Eye (tissue), 1 donor: ENCODE data around the gene SYNC.
"Not testable (repeated sequence)": the region's sequence is repeated elsewhere in the genome, so short reads cannot be mapped to it uniquely, and the experiment has no call there.

Source experiments
- DNase-seq: peaks from one replicate; pipeline ENCODE4 v3.0.0-alpha.2; 2015

Gene SYNC

DNA sequence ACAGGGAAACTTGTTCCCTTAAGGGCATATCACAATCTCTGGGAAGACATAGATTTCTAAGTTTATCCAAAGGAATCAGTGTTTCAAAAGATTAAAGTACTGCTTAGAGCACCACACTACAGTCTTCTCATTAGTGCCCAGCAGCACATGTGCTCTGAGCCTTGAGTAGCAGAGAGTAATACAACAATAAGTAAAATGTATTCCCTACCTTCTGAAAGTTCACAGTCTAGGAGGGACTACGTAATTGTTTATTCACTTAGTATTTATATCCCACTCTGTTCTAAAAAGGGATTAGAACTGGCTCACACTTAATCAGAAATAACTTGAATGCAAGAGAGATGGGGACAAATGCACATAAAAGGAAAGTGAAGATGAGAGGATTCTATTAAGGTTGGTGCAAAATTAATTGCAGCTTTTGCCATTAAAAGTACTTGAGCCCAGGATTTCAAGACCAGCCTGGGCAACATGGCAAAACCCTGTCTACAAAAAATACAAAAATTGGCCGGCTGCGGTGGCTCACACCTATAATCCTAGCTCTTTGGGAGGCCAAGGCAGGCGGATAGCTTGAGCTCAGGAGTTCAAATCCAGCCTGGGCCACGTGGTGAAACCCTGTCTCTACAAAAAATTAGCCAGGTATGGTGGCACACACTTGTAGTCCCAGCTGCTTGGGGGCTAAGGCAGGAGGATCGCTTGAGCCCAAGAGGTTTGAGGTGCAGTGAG, 9.0 kb downstream of the SYNC start:
- DNase-seq = no peak

DNA sequence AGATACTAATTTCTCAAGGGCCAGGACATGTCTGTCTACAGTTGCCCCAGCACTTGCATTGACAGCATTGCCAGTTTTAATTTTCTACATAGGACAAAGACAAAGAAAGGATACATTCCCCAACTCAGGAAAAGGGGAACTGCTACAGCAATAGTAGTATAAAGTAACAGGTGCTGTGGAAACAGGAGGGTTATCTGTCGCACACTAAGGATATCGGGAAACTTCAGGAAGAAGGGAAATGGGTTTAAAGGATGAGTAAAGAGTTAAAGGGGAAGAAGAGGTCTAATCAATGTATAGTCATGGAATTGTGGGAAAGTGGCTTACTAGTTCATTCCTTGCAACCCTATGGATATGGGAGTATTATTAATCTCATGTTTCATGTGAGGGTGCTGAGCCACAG, 16.2 kb downstream of the SYNC start:
- DNase-seq = no peak

DNA sequence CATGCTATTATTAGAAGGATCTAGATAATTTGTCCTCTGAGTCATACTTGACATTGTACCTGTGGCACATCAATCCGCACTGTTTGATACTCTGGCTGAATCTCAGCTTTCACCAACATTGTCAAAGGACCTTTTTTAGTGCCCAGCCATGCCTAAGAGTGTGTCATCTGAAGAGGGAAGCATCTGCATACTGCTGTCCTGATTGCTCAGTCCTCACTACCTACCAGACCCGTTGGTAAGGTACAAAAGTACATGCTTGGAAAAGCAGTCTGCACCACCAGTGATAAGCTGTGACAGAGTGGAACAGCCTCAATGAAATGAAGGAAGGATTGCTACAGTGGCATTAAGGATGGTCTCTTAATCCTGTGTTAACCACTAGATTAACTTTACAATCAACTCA, 17.1 kb downstream of the SYNC start:
- DNase-seq = no peak

- peak; percentile 36 for DNase-seq
These were observed 18.3 kb downstream of the SYNC start for GRCh38 chr1:32684167-32684811.

DNA sequence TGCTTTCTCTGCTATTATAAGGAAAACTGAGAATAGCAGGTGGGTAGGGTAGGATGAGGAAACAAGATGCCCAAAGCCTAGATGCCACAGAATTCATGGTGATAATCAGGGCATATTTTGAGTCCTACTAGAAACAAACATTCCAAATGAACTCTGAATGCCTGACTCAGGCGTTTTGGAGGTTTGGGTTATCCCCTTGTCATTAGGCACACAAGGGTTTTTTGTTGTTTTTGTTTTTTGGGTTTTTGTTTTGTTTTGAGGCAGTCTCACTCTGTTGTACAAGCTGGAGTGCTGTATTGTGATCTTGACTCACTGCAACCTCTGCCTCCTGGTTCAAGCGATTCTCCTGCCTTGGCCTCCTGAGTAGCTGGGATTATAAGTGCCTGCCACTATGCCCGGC, 19.2 kb downstream of the SYNC start:
- DNase-seq = no peak

DNA sequence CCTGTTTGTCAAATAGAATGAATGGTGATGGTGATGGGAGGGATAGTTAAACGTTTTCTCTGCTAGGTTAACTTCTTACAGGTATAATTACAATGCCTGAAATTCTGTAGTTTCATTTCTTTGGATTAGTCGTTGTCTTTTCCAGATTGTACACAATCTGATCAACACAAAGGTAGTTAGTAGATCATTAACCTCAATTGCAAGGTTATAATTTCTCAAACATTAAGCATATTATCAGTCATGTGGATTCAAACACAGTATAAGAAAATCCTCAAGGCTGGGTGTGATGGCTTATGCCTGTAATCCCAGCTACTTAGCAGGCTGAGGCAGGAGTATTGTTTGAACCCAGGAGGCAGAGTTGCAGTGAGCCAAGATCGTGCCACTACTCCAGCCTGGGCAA, 20.6 kb downstream of the SYNC start:
- DNase-seq = no peak

GRCh38 chr1:32681509-32681908, 21.1 kb downstream of the SYNC start:
- no peak for DNase-seq

DNA sequence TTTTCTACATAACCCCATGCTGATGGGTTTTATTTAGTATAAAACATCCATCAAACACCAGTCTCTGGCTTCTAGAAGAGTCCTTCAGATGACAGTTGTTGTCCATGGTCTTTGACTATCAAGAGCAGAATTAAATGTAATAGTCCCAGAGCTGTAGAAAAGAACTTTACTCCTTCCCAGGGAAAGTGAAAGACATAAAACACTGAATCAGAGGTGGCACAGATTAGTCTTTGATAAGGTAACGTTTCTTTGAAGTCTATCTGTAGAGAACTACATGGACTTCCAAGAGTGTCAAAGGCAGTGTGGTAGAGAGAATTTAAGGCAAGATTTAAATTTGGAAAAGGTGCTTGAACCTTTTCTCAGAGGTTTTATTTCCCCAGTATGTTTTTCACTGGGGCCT, 21.9 kb downstream of the SYNC start:
- DNase-seq = no peak

GRCh38 chr1:32679993-32680392, 22.6 kb downstream of the SYNC start:
- not testable (repeated sequence) for DNase-seq

DNA sequence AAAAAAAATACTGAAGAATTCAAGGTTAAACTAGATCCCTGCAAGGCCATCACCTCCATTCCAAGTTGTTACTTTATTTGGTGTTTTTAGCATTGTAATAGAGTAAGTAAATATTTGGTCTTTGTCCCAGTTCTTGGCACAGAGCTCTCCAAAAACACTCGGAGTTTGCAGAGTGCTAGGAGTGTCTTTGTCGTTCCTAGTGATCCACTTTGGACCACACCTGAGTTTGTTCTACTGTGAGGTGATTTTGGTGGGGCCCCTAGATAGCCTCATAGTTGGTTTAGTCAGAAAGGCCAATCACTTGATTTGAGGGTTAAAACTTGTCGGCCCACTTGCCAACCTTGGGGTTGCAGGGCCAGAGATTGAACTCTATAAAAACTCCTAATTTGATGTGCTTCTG, 25.6 kb downstream of the SYNC start:
- DNase-seq = no peak

GRCh38 chr1:32668716-32669115, 33.9 kb downstream of the SYNC start:
- not testable (repeated sequence) for DNase-seq

DNA sequence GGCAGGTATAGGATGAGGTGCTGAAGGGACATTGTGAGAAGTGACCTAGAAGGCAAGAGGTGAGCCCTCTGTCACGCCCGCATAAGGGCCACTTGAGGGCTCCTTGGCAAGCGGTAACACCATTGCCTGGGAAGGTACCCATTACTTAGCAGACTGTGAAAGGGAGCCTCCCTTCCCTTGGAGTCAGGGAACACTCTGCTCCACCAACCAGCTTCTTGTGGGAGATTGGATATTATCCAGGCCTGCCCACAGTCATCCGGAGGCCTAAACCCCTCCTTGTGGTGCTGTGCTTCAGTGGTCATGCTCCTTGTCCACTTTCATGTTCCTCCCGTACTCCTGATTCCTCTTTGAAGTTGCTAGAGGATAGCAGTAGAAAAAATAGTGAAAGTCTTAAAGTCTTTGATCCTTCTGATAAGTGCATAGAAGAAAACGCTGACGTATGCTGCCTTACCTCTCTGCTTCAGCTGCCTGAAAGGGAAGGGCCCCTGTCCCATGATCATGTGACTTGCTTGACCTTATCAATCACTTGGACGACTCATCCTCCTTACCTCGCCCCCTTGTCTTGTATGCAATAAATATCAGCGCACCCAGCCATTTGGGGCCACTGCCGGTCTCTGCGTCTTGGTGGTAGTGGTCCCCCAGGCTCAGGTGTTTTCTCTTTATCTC, 35.5 kb downstream of the SYNC start:
- no peak for DNase-seq

- no peak for DNase-seq
These were observed 36.7 kb downstream of the SYNC start for GRCh38 chr1:32665915-32666314.

GRCh38 chr1:32659581-32659980, 43.0 kb downstream of the SYNC start:
- no peak for DNase-seq

- DNase-seq = no peak
These were observed 50.2 kb downstream of the SYNC start for GRCh38 chr1:32652244-32652962.

GRCh38 chr1:32651461-32652073, 51.0 kb downstream of the SYNC start:
- DNase-seq = no peak

GRCh38 chr1:32650752-32651460, 51.7 kb downstream of the SYNC start, which contains the start of gene RBBP4:
TSS of gene RBBP4 (plus strand) at chr1:32651208. CDS start at chr1:32651307, 99 bp downstream.
- peak; percentile 99 for DNase-seq

- DNase-seq = peak; percentile 97
These were observed 52.3 kb downstream of the SYNC start, which contains the start of gene ZBTB8OS for GRCh38 chr1:32650248-32650751. TSS of gene ZBTB8OS (minus strand) at chr1:32650550. CDS start at chr1:32650529, 21 bp downstream.

DNA sequence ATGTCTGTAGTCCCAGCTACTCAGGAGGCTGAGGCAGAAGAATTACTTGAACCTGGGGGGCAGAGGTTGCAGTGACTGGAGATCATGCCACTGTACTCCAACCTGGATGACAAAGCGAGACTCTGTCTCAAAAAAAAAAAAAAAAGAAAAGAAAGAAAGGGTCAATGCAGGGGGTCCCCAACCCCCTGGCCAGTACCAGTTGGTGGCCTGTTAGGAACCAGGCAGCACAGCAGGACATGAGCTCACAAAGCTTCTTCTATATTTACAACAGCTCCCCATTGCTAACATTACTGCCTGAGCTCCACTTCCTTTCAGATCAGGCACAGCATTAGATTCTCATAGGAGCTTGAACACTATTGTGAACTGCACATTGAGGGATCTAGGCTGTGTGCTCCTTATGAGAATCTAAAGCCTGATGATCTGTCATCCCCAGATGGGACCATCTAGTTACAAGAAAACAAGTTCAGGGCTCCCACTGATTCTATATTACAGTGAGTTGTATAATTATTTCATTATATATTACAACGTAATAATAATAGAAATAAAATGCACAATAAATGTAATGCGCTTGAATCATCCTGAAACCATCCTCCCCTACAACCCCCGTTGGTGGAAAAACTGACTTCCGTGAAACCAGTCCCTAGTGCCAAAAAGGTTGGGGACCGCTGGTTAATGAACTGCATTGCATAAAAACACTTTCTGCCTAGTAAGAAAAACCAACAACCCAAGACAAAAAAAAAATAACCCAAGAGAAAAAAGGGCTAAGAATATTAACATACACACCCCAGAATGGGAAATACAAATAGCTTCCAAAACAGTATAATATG, 55.0 kb downstream of the SYNC start:
- no peak for DNase-seq

GRCh38 chr1:32644426-32644825, 58.1 kb downstream of the SYNC start:
- DNase-seq = no peak

DNA sequence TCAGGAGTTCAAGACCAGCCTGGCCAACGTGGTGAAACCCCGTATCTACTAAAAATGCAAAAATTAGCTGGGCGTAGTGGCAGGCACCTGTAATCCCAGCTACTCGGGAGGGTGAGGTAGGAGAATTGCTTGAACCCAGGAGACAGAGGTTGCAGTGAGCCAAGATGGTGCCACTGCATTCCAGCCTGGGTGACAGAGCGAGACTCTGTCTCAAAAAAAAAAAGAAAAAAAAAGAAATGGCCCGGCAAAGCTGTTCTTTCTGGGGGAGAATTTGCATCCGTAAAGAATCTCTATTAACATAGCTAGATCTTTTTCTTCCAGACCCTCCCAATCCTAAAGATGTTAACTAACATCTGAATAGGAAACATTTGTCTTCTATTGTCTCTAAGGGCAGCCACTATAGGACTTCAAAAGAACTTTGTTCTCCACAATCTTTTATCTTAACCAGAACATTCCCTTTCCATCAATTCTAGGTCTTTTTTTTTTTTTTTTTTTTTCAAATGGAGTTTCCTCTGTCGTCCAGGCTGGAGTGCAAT, 60.2 kb downstream of the SYNC start:
- DNase-seq = not testable (repeated sequence)
